SKM-1 (cell line): Measurements from ENCODE around the gene TM7SF3.
"Not testable (repeated sequence)": the region's sequence is repeated elsewhere in the genome, so short reads cannot be mapped to it uniquely, and the experiment has no call there.

Source experiments
- DNase-seq: peaks from one replicate; lab custom pipeline; 2025; ENCODE audit not compliant: unreplicated experiment; lab: John Stamatoyannopoulos, UW

The TM7SF3 gene

DNA sequence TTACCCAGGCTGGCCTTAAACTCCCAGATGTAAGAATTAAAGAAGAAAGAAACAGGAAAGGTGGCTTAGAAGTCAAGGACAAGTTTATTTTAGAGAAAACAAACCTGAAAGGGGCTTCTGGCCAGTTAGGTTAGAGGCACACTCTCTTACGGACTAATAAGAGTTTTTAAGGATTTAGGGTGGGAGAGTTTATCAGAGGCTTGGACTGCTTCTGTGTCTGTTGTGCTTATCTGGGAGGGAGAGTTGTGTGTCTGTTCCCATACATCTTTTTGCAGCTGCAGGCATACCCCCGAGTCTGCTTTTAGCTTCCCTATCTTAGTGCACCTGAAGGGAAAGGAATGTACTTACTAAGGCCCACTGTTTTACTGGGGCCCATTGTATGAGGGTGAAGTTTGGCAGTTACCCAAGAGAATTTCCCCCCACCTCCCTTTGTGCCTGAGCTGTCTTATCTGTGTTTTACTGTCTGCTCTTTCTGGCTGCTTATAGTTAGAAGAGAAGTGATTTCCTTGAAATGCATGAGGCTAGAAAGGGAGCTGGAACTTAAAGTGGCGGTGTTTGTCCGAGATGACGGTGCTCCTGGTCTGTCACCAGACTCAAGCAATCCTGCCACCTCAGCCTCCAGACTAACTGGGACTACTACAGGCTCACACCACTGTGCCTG is 3.1 kb upstream of the TM7SF3 start:
- DNase-seq = not testable (repeated sequence)

DNA sequence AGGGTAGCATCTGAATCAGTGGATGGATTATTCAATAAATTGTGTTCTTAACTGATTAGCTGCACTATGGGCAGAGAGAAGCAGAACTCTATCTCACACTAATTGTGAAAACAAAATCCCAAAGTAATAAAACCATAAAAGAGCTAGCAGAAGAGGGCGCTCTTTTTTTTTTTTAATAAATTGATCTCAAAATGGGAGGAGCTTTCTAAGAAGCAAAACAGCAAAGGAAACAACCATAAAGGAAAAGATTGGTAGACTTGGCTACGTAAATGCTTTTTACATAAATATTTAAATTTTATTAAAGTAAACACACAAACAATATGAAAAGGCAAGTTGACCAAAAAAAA is 1.5 kb upstream of the TM7SF3 start:
- no peak for DNase-seq

DNA sequence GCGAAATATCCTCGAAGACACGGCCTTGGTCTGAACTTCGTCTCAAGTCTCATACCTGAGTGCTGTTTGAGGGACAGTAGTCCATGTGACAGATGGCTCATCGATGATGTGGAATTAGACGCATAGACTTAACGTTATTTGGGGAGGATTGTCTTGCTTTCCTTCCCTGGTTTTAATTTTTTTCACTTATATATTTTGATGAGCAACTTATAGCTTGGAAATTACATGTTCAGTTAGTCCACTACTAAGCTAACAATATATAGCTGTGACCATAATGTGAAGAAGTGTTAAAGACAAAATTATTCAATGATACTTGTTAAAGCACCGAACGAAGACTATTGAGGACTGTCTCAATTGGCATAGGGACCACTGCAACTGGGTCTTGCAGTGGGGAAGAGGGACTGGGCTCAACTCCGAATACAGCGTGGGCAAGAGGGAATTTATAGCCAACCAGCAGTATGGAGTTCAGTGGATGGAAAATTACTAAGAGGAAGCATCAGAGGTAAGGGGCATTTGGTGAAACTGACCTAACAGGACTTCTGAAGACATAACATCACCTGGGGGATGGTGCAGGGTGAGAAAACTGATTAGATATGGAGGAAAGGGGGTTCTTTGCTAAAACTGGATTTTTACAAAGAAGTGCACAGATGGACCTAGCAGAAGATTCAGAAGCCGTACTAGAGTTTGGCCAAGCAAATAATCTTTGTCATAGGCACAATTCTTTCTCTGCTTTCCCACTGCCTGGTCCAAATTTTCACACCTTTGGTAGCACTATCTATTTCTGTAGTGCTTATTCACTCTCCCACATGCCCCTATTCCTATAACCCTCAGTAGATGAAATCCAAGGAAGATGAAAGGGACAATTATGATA is 910 bp upstream of the TM7SF3 start:
- DNase-seq = no peak

DNA sequence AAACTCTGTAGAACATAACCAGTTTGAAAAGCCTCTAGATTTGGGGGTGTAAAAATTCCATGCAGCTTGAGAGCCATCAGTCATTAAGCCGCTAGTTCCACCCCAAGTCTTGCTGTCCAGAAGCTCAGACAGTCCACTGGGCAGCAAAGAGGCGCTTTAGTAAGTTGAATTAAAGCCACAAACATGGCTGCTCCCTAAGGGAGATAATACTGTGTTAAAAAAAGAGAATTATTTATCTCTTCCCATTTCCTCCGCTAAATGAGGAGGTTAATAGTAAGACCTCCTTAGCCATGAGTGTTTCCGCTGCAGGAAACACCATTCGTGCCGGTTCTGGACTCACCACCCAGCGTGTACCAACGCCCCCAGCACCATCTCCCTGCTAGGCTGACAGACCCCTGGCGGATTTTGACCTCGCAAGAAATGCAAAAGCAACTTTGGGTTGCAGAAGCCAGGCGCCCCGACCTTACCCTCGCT is 536 bp downstream of the TM7SF3 start:
- DNase-seq = no peak

DNA sequence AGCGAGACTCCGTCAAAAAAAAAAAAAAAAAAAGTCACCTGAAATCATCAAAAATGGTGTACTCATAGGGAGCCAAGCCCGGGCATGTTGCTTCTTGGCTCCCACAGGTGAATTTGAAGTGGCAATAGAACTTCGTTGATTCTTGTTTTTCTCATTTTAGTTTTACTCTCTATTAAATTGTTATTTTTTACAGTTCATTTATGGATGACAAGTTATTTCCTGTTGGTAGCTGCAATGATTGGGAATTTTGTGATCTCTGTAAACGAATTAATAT is 1.3 kb downstream of the TM7SF3 start:
- no peak for DNase-seq

DNA sequence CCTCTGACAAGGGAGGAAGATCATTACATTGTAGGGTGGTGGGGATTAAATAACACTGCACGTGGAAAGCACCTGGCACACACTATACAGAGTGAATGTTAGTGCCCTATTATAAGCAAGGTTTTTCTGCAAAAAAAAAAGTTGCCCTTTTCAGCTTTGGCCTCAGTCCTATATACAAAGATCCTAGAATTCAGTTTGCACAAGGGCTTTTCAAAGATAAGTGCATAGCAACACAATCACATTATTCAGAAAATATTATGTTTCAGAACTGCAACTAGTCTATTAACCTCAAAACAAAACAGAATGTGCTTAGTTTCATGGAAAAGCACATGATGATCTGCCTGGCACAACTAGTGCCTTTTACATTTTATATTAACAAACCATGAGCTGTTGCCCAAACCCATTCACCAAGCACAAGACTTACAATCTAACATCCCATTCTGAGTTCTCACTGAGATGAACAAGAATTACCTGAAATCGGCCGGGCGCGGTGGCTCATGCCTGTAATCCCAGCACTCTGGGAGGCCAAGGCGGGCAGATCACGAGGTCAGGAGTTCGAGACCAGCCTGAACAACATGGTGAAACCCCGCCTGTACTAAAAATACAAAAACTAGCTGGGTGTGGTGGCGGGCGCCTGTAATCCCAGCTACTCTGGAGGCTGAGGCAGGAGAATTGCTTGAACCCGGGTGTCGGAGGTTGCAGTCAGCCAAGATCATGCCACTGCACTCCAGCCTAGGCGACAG is 1.8 kb downstream of the TM7SF3 start:
- DNase-seq = no peak

DNA sequence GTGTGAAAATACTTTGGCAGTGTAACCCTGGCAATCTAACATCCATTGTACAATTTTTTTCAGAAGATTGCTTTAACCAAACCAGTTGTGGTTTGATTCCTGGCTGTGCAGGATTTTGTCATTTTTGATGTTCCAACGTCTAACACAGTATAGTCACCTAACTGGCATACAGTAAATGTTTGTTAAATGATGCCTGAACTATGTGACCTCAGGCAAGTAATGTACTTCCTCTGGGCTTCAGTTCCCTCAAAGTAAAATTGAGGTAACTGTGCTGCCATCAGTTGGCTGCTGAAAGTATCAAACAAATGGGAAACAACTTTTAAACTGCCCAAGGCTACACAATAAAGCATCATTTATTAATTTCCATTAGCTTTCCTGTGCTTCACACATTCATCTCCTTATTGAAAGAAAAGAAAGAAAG is 4.3 kb downstream of the TM7SF3 start:
- DNase-seq = no peak

DNA sequence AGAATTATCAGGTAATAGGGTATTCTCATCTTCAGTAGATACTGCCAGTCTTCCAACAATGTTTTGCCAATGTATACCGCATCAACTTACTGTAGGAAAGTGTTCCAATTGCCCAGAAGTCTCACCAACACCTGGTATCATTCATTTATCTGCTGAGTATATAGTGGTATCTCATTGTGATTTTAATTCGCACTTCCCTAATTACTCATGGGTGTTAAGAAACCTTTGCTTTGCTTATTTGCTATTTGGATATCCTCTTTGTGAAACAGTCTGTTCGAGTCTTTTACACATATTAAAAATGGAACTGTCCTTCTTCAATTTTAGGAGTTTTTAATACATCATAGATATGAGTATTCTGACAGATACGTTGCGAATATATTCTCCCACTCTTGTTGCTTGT is 6.1 kb downstream of the TM7SF3 start:
- no peak for DNase-seq

DNA sequence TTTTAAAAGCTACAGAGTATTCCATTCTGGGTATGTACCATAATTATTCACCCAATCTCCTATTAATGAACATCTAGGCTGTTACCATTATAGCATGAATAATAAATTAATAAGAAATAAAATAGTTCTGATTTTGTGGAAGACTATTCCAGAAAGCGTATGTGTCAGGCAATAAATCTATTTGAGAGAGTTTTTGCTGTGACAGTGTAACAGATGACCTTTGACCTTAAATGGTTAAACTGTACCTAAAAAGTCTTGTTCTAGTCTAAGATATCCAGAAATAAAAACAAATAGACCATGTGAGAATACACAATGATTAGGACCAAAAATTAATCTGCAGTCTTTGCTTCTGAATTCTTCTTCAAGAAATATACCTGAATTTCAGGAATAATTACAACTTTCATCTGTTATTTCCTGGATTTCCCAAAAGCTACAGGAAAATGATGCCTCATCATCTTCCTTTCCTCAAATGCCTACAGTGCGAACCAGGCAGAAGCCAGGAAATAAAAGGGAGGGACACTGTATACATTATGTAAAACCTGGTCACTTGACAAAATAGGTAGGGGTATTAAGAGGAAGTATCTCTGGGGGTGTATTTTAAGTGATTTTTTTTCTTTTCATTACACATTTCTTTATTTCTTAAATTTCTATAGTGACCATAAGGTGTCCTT is 7.3 kb downstream of the TM7SF3 start:
- DNase-seq = no peak

DNA sequence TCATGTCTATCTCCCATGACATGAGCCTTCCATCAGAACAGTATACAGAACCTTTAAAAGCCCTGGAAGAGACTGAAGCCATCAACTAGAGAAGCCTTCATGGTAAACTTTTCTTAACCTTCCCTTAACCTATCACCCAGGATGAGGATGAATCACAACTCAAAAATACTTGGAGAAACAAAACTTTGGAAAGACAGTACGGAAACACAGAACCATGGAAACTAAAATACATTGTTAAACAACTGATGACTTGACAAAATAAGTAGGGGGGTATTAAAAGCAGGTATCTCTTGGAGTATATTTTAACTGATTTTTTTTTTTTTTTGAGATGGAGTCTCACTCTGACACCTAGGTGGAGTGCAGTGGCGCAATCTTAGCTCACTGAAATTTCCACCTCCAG is 8.7 kb downstream of the TM7SF3 start:
- no peak for DNase-seq

DNA sequence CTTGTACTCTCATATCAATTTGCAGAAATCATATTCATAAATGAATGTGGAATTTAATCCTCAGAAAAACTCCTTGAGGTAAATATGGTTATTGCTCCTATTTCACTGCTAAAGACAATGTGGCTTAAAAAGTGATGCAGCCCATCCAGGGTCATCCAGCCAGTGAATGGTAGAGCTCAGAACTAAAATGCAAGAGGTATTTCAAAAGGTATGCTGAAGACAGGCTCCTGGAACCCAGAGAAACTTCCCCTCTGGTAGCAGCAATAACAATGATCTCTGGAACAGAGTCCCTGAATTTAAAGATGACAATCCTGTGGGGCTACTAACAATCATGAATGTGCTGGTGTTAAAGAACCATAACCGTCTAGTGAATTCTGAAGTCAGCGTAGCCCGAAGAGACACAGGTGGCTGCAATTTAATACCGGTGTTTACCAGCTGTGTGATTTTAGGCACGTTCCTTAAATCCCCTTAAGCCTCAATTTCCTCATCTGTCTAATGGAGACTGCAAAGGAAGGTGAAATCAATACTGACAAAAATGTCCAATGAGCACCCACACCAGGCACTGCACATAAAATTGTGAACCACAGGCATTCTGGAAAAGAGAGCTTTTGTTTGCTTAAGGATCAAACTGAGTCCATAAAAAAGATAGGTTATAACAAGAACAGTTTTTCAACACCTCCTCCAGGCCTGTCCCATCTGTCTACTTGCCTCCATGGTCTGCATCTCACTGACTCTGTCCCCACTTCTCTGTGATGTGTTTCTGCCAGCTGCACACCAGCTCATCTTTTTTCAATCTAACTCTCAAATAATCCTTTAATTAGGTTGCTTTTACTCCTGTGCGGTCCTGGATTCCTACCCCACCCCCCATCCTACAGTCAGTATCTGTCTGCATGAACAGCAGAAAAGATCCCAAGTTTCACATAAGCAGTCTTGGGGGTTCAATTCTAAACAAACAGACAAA is 10.5 kb downstream of the TM7SF3 start:
- DNase-seq = no peak

DNA sequence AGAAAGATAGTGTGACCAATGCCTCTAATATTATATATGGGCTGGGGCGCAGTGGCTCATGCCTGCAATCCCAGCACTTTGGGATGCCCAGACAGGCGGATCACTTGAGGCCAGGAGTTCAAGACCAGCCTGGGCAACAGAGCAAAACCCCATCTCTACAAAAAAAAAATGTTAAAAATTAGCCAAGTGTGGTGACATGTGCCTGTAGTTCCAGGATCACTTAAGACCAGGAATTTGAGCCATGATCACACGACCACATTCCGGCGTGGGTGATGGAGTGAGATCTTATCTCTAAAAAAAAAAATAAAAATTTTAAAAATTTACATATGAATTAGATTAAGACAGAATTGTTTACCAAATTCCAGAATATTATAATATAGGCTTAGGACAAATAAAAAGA is 12.0 kb downstream of the TM7SF3 start:
- DNase-seq = no peak

DNA sequence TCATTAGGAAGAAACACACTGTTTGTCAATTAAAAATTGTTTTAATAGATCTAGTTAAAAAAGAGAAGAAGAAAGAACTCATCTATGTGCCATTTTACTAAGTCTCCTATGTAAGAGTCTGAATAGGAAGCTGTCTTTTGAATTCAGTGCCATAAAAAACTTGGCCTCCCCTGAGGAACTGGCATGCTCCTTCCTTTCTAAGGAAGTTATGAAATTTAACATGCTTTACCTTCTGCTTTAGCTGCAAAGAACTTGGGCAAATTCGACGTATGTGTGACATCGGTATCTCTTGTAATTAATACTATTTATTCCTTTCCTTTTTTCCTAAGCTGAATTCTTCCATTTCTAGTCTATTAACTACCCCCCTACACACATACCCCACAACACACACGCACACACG is 12.5 kb downstream of the TM7SF3 start:
- DNase-seq = peak; percentile 26

DNA sequence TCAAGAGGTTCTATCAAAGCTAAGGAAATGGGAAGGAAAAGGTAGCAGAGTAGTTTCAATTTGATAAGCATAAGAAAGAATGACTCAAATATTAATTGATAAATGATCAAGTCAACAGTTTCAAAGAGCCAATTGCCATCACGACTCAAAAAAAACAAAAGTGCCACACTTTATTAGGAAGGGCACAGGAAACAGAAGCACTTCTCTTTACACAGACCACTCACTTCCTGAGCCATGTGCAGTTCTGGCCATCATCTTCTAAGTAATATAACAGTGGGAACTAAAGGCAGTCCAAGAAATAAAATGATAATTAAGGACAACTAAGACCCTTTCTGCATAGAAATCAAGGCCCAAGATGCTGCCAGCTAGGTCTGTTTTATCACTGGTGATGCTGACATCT is 13.2 kb downstream of the TM7SF3 start:
- DNase-seq = no peak

DNA sequence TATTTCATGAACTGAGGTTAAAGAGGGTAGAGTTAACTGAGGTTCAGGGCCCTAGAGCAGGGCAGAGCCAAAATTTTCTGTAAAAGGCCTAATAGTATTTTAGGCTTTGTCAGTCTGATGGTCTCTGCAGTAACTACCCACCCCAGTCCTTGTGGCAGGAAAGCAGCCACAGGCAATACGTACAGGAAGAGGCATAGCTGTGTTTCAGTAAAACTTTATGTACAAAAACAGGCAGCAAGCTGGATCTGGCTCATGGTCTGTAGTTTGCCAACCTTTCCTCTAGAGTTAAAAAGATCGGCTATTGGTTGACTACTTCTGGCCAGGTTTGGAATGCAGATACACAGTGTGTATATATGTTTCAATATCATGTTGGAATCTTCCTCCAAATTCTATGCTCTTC is 17.2 kb downstream of the TM7SF3 start:
- no peak for DNase-seq

DNA sequence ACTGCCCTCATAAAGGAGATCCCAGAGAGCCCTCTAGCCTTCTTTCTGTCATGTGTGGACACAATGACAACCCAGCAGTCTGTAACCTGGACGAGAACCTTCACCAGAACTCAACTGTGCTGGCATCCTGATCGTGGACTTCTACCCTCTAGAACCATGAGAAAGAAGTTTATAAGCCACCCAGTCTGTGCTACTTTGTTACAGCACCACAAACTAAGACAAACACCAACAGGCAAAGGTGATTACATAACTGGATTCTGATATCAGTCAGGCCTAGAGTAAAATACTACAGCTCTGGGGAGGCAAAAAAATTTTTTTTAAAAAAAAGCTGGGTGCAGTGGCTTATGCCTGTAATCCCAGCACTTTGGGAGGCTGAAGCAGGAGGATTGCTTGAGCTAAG is 18.5 kb downstream of the TM7SF3 start:
- DNase-seq = no peak

DNA sequence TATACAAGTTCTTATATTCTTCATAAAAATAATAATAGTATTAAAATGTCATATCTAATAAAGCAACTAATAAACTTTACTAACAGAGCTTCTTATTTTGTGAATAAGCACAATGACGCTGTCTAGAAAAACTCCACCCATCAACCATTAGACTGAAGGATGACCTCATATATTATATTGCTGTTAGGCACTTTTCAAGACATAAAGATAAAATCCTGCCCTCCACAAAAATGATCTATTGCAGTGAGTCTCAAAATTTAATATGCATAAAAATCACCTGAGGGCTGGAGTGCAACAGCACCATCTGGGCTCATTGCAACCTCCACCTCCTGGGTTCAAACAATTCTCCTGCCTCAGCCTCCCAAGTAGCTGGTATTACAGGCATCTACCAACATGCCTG is 20.1 kb downstream of the TM7SF3 start:
- no peak for DNase-seq

DNA sequence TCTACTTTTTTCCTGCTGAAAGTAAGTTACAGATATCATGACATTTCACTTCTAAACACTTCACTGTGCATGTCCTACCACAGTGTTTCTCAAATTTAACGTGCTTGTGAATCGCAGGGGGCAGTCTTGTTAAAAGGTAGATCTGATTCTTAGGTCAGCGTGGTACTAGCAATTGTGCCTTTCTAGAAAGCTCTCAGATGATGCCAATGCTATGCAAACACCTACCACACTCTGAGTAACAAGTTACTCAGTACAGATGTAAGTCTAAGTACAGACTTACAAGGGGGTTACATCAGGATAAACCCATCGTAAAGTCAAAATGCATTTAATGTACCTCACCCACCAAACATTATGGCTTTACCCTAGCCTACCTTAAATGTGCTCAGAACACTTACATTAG is 22.4 kb downstream of the TM7SF3 start:
- no peak for DNase-seq

DNA sequence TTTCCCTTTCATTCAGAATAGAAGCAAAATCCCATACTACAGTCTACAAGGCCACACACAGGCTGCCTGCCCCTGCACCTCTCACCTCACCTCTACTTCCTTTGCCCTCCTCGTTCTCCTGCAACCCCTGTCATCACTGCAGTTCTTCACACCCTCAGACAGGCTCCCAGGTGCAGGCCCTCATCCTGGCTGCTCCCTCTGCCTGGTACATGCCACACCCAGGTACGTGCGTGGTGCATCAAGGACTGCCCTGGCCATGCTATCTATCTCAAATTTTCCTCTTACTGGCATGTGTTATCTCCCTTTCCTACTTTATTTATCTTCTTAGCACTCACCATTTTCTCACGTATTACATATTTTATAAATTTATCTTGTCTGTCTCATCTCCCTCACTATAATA is 24.3 kb downstream of the TM7SF3 start:
- DNase-seq = no peak

DNA sequence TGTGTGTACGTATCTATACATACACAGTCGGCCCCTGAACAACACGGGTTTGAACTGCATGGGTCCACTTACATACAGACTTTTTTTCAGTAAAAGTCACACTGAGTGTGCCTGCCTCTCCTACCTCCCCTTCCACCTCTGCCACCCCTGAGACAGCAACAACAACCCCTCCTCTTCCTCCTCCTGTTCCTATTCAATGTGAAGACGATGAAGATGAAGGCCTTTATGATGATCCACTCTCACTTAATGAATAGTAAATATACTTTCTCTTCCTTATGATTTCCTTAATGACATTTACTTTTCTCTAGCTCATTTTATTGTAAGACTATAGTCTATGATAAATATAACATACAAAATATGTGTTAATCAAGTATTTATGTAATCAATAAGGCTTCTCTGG is 25.5 kb downstream of the TM7SF3 start:
- no peak for DNase-seq
